ENCODE data around the gene GM2A. TPM values are rescaled to one million over a fixed set of nuclear protein-coding genes. Genes with fewer than 3 reads are reported as not detected.

Gene GM2A
- total RNA-seq, 1 experiment from 2014 or later = 36.2 TPM

GRCh38 chr5:151296478-151296830, 43.5 kb downstream of the GM2A start (continued):
- TF ChIP-seq AFF4 (CRISPR knock-in tag; IDR thresholded peaks at IDR 0.05; ENCODE audit: borderline replicate concordance) = no peak
- TF ChIP-seq, protein P1, sequence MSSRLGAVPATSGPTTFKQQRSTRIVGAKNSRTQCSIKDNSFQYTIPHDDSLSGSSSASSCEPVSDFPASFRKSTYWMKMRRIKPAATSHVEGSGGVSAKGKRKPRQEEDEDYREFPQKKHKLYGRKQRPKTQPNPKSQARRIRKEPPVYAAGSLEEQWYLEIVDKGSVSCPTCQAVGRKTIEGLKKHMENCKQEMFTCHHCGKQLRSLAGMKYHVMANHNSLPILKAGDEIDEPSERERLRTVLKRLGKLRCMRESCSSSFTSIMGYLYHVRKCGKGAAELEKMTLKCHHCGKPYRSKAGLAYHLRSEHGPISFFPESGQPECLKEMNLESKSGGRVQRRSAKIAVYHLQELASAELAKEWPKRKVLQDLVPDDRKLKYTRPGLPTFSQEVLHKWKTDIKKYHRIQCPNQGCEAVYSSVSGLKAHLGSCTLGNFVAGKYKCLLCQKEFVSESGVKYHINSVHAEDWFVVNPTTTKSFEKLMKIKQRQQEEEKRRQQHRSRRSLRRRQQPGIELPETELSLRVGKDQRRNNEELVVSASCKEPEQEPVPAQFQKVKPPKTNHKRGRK (CRISPR knock-in tag; IDR thresholded peaks at IDR 0.05; ENCODE audit: borderline replicate concordance) = no peak

DNA sequence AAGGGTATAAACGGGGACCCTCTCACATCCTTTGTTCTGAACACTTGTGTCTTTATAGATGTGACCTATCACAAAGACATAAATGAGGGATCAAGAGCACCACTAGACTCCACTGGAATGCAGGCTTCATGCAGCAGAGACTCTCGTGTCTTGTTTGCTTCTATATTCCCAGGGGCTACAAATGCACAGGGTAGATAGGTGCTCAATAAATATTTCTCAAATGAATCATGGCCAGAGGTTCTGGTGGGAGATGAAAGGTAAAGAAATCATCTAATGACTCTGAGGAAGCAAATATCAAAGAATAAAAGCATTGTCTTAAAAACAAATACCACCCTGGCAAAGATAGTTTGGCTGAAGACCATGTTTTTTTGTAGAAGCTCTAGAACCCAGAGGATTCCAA, 44.0 kb downstream of the GM2A start:
- Mint-ChIP-seq H3K4me3 (no peak overlapping the region), H3K9me3 (no peaks in the 10 kb centered on the region), H3K36me3 (no peaks in the 10 kb centered on the region), H3K4me1 (peaks cover 15% of the 10 kb centered on the region), H3K27ac (no peak overlapping the region), H3K27me3 (ENCODE audit: low read depth) (no peaks in the 10 kb centered on the region)
- CTCF ChIA-PET = interaction anchor here (0.6 to 1.1 kb wide), 4 partner anchors 22 to 984 kb away, joined by 3 read pairs; no protein-coding TSS in a partner anchor
- TF ChIP-seq CREM (CRISPR knock-in tag; IDR thresholded peaks at IDR 0.05) = no peak
- TF ChIP-seq, protein P2, sequence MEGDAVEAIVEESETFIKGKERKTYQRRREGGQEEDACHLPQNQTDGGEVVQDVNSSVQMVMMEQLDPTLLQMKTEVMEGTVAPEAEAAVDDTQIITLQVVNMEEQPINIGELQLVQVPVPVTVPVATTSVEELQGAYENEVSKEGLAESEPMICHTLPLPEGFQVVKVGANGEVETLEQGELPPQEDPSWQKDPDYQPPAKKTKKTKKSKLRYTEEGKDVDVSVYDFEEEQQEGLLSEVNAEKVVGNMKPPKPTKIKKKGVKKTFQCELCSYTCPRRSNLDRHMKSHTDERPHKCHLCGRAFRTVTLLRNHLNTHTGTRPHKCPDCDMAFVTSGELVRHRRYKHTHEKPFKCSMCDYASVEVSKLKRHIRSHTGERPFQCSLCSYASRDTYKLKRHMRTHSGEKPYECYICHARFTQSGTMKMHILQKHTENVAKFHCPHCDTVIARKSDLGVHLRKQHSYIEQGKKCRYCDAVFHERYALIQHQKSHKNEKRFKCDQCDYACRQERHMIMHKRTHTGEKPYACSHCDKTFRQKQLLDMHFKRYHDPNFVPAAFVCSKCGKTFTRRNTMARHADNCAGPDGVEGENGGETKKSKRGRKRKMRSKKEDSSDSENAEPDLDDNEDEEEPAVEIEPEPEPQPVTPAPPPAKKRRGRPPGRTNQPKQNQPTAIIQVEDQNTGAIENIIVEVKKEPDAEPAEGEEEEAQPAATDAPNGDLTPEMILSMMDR (IDR thresholded peaks at IDR 0.05) = no peak
- TF ChIP-seq ZNF671 (CRISPR knock-in tag; IDR thresholded peaks at IDR 0.05) = no peak
- TF ChIP-seq KAT7 (CRISPR knock-in tag; IDR thresholded peaks at IDR 0.05; ENCODE audit: borderline replicate concordance) = no peak
- no peak for TF ChIP-seq OVOL2 (CRISPR knock-in tag; IDR thresholded peaks at IDR 0.05; ENCODE audit: borderline replicate concordance)
- no peak for TF ChIP-seq FOXK1 (CRISPR knock-in tag; IDR thresholded peaks at IDR 0.05)
- TF ChIP-seq ZNF121 (CRISPR knock-in tag; IDR thresholded peaks at IDR 0.05) = no peak
- no peak for TF ChIP-seq ZNF416 (CRISPR knock-in tag; IDR thresholded peaks at IDR 0.05)
- TF ChIP-seq, protein P3, sequence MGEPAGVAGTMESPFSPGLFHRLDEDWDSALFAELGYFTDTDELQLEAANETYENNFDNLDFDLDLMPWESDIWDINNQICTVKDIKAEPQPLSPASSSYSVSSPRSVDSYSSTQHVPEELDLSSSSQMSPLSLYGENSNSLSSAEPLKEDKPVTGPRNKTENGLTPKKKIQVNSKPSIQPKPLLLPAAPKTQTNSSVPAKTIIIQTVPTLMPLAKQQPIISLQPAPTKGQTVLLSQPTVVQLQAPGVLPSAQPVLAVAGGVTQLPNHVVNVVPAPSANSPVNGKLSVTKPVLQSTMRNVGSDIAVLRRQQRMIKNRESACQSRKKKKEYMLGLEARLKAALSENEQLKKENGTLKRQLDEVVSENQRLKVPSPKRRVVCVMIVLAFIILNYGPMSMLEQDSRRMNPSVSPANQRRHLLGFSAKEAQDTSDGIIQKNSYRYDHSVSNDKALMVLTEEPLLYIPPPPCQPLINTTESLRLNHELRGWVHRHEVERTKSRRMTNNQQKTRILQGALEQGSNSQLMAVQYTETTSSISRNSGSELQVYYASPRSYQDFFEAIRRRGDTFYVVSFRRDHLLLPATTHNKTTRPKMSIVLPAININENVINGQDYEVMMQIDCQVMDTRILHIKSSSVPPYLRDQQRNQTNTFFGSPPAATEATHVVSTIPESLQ (CRISPR knock-in tag; IDR thresholded peaks at IDR 0.05) = no peak
- TF ChIP-seq, protein P4, sequence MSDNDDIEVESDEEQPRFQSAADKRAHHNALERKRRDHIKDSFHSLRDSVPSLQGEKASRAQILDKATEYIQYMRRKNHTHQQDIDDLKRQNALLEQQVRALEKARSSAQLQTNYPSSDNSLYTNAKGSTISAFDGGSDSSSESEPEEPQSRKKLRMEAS (CRISPR knock-in tag; IDR thresholded peaks at IDR 0.05) = no peak
- POLR2A ChIA-PET = no interaction called here
- ATAC-seq (no peak), DNase-seq (ENCODE audit: low spot score) (no peak)

GRCh38 chr5:151298063-151298855, 45.3 kb downstream of the GM2A start:
- ChIA-PET CTCF (interaction anchor here (0.5 to 1.2 kb wide), 34 partner anchors 10 to 398 kb away, joined by 3 to 19 read pairs (median 4); partner anchors contain the start of genes CCDC69, GM2A and SLC36A1), POLR2A (no interaction called here)
- H3K27ac Mint-ChIP-seq = no peak overlapping the region
- DNase-seq (ENCODE audit: low spot score) (peak; percentile 49), ATAC-seq (peak; percentile 87)
- H3K9me3 Mint-ChIP-seq = no peaks in the 10 kb centered on the region
- no peak for TF ChIP-seq ATF1 (CRISPR knock-in tag; IDR thresholded peaks at IDR 0.05)
- TF ChIP-seq, protein P4 (CRISPR knock-in tag; IDR thresholded peaks at IDR 0.05) = peak; percentile 44; the same call in 1 of the 2 replicates
- TF ChIP-seq SOX15 (CRISPR knock-in tag; IDR thresholded peaks at IDR 0.05) = no peak
- no peaks in the 10 kb centered on the region; the same call in 1 of the 2 replicates for H3K27me3 Mint-ChIP-seq (ENCODE audit: low read depth)
- H3K4me3 Mint-ChIP-seq = no peak overlapping the region
- H3K4me1 Mint-ChIP-seq = peaks cover 11% of the 10 kb centered on the region
- no peaks in the 10 kb centered on the region for H3K36me3 Mint-ChIP-seq
